GM13977 (cell line): Measurements from ENCODE around the gene TSPAN9.

Source experiments
- DNase-seq: peaks from one replicate; pipeline ENCODE4 v3.0.0; 2012; ENCODE audit warnings: low spot score
- in situ Hi-C: fragments of 300-500 bp; cut with MboI; formaldehyde crosslinking; loops from one replicate; pipeline ENCODE4 v1.12.0; 2022; ENCODE audit warnings: low sequenced_read_pairs, low pct_unique_long_range_greater_than_20kb, mixed read lengths, inconsistent platforms; ENCODE audit not compliant: unreplicated experiment
- TF ChIP-seq, protein P1 (sequence below): IDR thresholded peaks from 2 replicates; pipeline ENCODE4 v1.5.1; 2012; ENCODE audit warnings: mild to moderate bottlenecking, control low read depth; ENCODE audit not compliant: insufficient read depth; ENCODE audit errors: extremely low read depth, missing control alignments

Gene TSPAN9

DNA sequence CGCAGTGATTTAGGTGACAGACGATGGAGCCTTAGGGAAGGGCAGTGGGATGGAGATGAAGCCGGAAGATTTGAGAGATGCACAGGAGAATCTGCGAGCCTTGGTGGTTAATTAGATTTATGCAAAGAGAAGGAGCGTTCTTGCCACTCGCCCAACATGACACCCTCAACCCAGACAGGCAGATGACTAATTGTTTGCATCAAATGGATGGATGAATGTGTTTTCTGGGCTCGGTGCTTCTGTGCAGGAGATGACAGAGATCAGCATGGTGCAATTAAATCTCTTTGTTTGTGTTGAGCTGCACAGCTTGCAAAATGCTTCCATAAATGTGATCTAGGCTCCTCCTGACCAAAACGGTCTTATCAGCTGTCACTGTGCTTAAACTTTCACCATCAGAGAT lies 211.5 kb downstream of the TSPAN9 start:
- TF ChIP-seq, protein P1, sequence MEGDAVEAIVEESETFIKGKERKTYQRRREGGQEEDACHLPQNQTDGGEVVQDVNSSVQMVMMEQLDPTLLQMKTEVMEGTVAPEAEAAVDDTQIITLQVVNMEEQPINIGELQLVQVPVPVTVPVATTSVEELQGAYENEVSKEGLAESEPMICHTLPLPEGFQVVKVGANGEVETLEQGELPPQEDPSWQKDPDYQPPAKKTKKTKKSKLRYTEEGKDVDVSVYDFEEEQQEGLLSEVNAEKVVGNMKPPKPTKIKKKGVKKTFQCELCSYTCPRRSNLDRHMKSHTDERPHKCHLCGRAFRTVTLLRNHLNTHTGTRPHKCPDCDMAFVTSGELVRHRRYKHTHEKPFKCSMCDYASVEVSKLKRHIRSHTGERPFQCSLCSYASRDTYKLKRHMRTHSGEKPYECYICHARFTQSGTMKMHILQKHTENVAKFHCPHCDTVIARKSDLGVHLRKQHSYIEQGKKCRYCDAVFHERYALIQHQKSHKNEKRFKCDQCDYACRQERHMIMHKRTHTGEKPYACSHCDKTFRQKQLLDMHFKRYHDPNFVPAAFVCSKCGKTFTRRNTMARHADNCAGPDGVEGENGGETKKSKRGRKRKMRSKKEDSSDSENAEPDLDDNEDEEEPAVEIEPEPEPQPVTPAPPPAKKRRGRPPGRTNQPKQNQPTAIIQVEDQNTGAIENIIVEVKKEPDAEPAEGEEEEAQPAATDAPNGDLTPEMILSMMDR, result no peak
- in situ Hi-C loops, result no loop called here
- no peak for DNase-seq

- TF ChIP-seq, protein P1, result no peak
- DNase-seq, result no peak
- in situ Hi-C loops, result no loop called here
These were observed 212.5 kb downstream of the TSPAN9 start for GRCh38 chr12:3289702-3290101.

DNA sequence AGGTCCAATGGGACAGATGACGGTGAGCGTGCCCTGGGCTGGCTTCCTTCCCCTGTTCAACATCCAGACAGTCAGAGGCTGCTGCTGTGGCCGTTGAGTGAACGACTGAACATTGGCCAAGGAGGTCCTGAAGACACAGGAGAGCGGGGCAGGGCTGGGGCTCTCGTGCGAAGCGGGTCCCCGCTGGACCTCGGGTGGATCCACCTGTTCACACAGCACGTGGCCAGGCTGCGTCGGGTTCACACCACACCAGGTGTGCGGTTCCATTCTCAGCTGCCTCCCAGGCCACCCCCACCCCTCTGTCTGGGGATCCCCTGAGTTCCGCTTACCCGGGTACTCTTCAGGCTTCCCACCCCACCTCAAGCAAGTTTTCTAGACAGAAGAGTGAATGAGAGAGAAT lies 214.8 kb downstream of the TSPAN9 start:
- in situ Hi-C loops, result no loop called here
- TF ChIP-seq, protein P1, result no peak
- DNase-seq, result no peak

DNA sequence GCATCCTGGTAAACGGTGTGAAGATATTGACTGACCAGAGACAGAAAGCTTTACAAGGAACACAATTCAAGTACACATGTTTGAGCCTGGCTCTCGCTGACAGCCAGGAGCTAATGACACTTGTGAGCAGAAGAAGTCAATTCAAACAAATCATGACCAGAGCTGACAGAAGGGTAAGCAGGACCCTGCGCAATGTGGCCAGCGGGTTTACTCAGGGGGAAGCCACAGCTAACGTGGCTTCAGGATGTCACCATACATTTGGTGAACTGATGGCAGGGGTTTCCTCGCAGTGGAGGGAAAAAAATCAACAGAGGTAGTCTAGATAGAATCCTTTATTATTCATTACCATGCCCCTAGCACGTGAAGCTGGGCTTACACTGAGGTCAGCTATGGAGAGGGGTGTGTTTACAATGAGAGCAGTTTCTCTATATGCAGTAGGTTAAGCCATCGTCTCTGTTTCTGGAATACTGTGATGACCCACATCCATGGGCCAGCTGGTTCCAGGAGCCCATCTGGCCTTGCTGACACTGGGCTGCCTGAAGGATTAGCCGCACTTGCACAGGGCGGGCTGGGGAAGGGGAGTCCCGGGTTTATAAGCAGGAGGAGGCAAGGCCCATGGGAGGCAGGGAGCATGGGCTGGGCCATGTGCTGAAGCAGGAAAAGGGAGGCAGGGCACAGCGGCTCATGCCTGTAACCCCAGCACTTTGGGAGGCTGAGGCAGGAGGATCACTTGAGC lies 215.7 kb downstream of the TSPAN9 start:
- in situ Hi-C loops, result no loop called here
- TF ChIP-seq, protein P1, result no peak
- DNase-seq, result no peak

GRCh38 chr12:3293446-3294161 lies 216.4 kb downstream of the TSPAN9 start:
- in situ Hi-C loops, result no loop called here
- DNase-seq, result no peak
- TF ChIP-seq, protein P1, result no peak

DNA sequence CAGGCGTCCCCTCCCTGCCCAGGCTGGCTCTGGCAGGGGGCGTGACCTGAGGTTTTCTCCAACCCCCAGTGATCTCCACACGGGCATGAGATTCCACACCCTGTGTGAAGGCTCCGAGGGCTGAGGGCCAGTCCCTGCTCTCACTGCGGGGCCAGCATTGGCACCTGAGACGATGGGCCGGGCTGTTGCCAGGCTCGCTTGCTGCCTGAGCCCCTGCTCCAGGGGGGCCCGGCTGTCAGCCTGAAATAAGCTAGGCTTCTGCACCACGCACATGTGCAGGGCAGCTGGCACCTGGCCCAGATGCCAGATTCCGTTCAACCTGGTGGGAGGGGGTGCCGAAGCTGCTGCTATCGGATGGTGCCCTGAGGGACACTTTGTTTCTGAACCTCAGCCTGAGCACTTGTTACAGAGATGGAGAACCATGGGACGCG lies 217.3 kb downstream of the TSPAN9 start:
- TF ChIP-seq, protein P1, result no peak
- no peak for DNase-seq
- in situ Hi-C loops, result no loop called here
